ENCODE data around the gene CDC25B. TPM values are rescaled to one million over a fixed set of nuclear protein-coding genes. Genes with fewer than 3 reads are reported as not detected.

Gene CDC25B
- total RNA-seq, 1 donor = 25.2 TPM

- Histone ChIP-seq H3K4me1 (ENCODE audit: insufficient read depth, low read length) (peaks cover 100% of the 10 kb centered on the region), H3K27me3 (ENCODE audit: insufficient read depth, low read length) (no peaks in the 10 kb centered on the region), H3K9me3 (ENCODE audit: low read depth, low read length) (no peaks in the 10 kb centered on the region), H3K4me3 (ENCODE audit: low read length) (no peak overlapping the region)
These were observed 6.6 kb downstream of the CDC25B start for GRCh38 chr20:3802524-3803239.

- Histone ChIP-seq H3K4me1 (ENCODE audit: insufficient read depth, low read length) (peaks cover 100% of the 10 kb centered on the region), H3K9me3 (ENCODE audit: low read depth, low read length) (no peaks in the 10 kb centered on the region), H3K4me3 (ENCODE audit: low read length) (no peak overlapping the region), H3K27me3 (ENCODE audit: insufficient read depth, low read length) (no peaks in the 10 kb centered on the region)
These were observed 7.2 kb downstream of the CDC25B start for GRCh38 chr20:3803289-3803688.

DNA sequence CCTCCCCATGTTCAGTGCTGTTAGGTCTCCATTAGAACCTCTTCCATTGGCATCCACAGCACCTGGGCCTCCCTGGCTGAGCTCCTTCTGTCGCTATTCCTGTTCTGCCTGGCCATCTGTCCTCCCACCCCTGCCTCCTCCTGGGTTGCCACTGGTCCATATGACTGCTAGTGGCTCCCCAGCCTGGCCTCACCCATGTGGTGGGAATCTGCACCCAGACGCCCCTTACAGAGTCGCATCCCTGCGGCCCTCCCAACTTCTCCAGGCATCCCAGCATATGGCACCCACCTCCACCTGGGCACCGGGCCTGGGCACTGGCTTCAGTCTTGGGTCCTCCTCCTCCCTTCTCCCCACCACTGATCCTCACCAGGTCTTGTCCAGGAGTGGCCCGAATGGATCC lies 7.7 kb downstream of the CDC25B start:
- Histone ChIP-seq H3K4me1 (ENCODE audit: insufficient read depth, low read length) (peaks cover 99% of the 10 kb centered on the region), H3K4me3 (ENCODE audit: low read length) (no peak overlapping the region), H3K9me3 (ENCODE audit: low read depth, low read length) (no peaks in the 10 kb centered on the region), H3K27me3 (ENCODE audit: insufficient read depth, low read length) (no peaks in the 10 kb centered on the region)

GRCh38 chr20:3804254-3804751 lies 8.2 kb downstream of the CDC25B start:
- Histone ChIP-seq H3K27me3 (ENCODE audit: insufficient read depth, low read length) (no peaks in the 10 kb centered on the region), H3K4me3 (ENCODE audit: low read length) (no peak overlapping the region), H3K4me1 (ENCODE audit: insufficient read depth, low read length) (peaks cover 95% of the 10 kb centered on the region), H3K9me3 (ENCODE audit: low read depth, low read length) (no peaks in the 10 kb centered on the region)

- H3K27me3 ChIP-seq (ENCODE audit: insufficient read depth, low read length) = no peaks in the 10 kb centered on the region
- H3K9me3 ChIP-seq (ENCODE audit: low read depth, low read length) = no peaks in the 10 kb centered on the region
- no peak overlapping the region for H3K4me3 ChIP-seq (ENCODE audit: low read length)
- H3K4me1 ChIP-seq (ENCODE audit: insufficient read depth, low read length) = peaks cover 94% of the 10 kb centered on the region
These were observed 8.7 kb downstream of the CDC25B start for GRCh38 chr20:3804781-3805180.

- Histone ChIP-seq H3K4me1 (ENCODE audit: insufficient read depth, low read length) (peaks cover 94% of the 10 kb centered on the region), H3K27me3 (ENCODE audit: insufficient read depth, low read length) (no peaks in the 10 kb centered on the region), H3K9me3 (ENCODE audit: low read depth, low read length) (no peaks in the 10 kb centered on the region), H3K4me3 (ENCODE audit: low read length) (no peak overlapping the region)
These were observed 12.4 kb downstream of the CDC25B start for GRCh38 chr20:3808544-3808943.

DNA sequence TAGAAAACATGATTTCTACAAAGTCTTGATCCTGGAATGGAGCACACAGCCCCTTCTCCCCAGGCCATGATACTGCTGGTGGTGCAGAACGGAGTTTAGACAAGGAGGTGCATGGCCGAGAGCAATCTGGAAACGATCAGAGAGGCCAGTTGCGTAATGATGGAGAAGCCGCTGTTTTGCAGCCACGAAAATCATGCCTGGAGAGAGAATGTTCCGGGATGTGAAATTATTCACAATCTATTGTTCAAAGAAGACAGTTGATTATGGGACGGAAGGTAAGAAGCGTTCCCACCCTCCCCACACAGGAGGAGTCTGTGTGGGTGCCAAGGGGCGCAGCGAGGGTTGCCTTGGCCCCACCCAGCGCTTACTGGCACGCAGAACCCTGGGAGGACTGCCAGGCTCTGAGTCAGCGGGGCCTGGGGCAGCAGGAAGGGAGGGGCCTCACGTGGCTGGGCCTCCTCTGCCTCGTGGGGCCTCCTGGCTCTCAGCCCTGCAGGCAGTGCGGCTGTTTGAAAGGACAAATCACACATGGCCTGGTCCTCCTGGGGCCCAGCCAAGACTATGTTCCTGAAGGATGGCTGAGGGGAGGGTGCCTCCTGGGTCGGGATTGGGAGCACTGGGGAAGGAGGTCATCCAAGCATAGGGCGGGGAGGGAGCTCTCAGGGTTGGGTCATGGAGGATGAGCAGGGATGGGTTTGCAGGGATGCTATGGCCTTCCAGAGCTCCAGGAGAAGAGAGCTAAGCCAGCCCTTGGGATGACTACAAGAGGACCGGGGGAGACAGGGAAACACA lies 15.6 kb downstream of the CDC25B start:
- Histone ChIP-seq H3K4me3 (ENCODE audit: low read length) (peak overlapping the region; percentile 37), H3K9me3 (ENCODE audit: low read depth, low read length) (no peaks in the 10 kb centered on the region), H3K27me3 (ENCODE audit: insufficient read depth, low read length) (no peaks in the 10 kb centered on the region), H3K4me1 (ENCODE audit: insufficient read depth, low read length) (peaks cover 92% of the 10 kb centered on the region)

DNA sequence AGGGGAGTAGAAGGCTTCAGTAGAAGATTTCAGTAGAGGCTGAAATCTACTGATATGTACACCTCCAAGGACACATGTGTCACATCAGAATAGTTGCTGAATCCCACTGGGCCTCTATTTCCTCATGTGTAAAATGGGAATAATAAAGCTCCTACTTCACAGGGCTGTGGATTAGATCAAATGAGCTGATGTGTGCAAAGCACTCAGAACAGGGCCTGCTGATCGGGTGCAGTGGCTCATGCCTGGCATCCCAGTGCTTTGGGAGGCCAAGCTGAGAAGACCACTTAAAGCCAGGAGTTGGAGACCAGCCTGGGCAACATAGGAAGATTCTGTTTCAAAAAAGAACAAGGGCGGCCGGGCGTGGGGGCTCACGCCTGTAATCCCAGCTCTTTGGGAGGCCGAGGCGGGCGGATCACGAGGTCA lies 16.2 kb downstream of the CDC25B start:
- no peak overlapping the region for H3K4me3 ChIP-seq (ENCODE audit: low read length)
- H3K27me3 ChIP-seq (ENCODE audit: insufficient read depth, low read length) = no peaks in the 10 kb centered on the region
- H3K9me3 ChIP-seq (ENCODE audit: low read depth, low read length) = no peaks in the 10 kb centered on the region
- H3K4me1 ChIP-seq (ENCODE audit: insufficient read depth, low read length) = peaks cover 87% of the 10 kb centered on the region

DNA sequence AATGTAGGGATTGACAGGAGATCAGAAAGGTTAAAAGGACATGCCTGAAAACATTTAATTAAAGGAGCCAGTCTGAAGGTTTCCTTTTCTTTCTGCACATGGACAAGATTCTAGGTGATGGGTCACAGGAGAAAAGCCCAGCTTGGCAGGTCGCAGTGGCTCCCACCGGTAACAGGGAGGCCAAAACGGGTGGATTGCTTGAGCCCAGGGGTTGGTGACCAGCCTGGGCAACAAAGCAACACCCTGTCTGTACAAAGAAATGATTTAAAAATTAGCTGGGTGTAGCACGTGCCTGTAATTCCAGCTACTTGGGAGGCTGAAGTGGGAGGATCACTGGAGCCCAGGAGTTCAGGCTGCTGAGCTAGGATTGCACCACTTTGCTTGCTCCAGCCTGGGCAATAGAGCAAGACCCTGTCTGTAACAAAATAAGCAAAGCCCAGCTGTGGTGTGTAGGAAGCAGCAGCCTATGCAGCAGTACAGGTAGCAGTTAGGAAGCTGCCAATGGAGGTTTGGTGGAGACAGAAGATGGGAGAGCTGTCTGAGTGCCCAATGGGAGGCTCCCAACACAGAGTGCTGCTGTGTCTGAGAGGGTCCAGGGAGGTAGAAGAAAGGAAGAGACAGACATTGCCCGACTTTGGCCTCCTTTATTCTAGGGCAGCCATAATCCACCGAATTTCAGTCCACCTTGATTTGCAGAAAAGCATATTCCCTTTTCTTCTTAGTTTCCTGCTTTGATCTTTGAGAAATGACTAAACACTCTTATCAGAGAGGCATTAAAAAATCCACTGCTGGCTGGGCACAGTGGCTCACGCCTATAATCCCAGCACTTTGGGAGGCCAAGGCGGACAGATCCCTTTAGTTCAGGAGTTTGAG lies 17.1 kb downstream of the CDC25B start:
- Histone ChIP-seq H3K4me1 (ENCODE audit: insufficient read depth, low read length) (peaks cover 81% of the 10 kb centered on the region), H3K9me3 (ENCODE audit: low read depth, low read length) (no peaks in the 10 kb centered on the region), H3K27me3 (ENCODE audit: insufficient read depth, low read length) (no peaks in the 10 kb centered on the region), H3K4me3 (ENCODE audit: low read length) (no peak overlapping the region)

GRCh38 chr20:3813848-3814581 lies 17.9 kb downstream of the CDC25B start:
- H3K4me1 ChIP-seq (ENCODE audit: insufficient read depth, low read length) = peaks cover 82% of the 10 kb centered on the region
- H3K27me3 ChIP-seq (ENCODE audit: insufficient read depth, low read length) = no peaks in the 10 kb centered on the region
- no peaks in the 10 kb centered on the region for H3K9me3 ChIP-seq (ENCODE audit: low read depth, low read length)
- H3K4me3 ChIP-seq (ENCODE audit: low read length) = no peak overlapping the region

DNA sequence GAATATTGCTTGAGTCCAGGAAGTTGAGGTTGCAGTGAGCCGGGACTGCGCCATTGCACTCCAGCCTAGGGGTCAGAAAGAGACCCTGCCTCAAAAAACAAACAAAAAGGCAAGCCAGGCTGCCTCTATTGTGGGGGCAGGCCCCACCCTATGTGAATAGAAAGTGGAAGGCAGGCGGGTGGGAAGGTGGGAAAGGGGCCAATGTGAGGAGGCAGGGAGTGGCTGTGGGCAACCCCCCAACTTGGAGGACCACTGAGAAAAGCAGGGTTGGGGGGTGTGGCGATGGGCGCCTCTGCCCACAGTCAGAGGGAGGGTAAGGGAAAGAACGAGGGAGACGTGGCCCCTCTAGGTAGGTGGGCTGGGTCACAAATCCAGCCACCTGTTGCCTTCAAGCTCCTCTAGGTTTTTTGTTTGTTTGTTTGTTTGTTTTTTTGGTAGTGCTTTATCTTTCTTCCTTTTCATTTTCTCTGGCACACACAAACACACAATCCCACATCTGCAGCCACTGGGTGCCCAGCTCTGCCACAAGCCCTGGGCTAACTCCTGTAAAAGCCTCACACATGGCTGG lies 18.9 kb downstream of the CDC25B start:
- Histone ChIP-seq H3K9me3 (ENCODE audit: low read depth, low read length) (no peaks in the 10 kb centered on the region), H3K27me3 (ENCODE audit: insufficient read depth, low read length) (no peaks in the 10 kb centered on the region), H3K4me1 (ENCODE audit: insufficient read depth, low read length) (peaks cover 86% of the 10 kb centered on the region), H3K4me3 (ENCODE audit: low read length) (no peak overlapping the region)

DNA sequence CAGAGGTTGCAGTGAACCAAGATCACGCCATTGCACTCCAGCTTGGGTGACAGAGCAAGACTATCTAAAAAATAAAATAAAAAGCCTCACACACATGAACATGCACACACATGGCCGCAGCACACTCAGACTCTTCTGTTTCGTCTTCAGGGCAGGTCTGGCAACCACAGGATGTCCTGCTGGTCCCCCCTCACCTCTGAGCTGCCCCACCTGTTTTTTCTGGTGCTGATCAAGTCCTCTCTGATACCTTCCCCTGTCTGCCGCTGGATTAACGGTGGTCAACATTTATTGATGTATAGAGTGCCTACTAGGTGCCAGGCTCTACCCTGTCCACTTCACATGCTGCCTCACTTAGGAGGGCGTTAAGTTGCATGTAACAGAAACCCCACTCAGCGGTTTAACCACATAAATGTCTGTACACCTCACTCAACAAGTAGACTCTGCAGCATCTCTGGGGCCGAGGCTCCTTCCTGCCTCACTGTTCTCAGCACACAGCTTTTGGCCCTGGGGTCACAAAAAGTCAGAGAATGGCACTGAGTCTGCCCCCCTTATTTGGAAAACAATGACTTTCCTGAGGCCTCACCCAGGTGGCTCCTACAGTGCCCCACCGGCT lies 19.7 kb downstream of the CDC25B start:
- no peak overlapping the region for H3K4me3 ChIP-seq (ENCODE audit: low read length)
- H3K27me3 ChIP-seq (ENCODE audit: insufficient read depth, low read length) = no peaks in the 10 kb centered on the region
- peaks cover 79% of the 10 kb centered on the region for H3K4me1 ChIP-seq (ENCODE audit: insufficient read depth, low read length)
- no peaks in the 10 kb centered on the region for H3K9me3 ChIP-seq (ENCODE audit: low read depth, low read length)

DNA sequence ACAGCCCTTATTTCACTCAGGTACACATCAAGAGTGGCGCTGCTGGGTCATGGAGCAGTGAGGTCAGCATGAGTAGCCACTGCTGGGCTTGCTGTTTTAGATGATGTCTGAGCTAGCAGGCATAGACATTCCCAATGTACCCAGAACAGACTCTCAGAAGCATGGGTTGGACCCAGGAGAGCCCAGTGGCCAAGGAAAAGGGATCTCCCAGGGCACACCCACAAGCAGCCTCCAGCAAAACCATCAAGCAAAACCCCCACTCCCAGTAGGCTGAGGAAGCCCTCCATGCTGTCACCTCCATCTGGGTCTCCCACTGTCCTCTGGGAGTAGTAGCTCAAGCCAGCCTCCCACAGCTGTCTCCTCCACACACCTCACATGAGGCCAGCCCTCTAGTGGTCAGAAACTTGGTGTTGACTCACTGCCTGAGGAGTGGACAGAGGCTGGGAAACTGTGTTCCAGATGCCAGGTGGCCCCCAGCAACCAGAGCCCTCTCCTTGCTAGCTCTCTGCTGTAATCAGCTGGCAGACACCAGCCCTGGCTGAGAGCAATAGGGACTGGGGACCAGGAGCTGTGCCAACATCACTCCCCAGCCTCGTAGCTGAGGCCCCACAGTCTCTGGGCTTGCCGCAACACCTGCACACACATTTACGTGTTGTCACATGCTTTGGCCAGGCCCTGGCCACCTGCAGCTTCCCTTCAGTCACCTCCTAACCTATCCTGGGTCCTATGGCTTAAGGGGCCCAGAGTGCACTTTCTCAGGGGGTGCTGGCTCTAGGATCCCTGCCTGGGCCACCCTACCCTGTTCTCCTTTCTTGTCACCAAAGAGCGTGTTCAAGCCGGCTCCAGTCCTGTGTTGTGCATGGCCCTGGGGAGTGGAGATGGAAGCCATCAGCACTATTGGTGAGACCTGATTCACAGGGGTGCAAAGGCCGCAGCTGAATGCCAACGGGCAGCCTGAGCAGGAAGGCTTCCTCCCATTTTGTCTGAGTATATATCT lies 22.3 kb downstream of the CDC25B start:
- Histone ChIP-seq H3K4me3 (ENCODE audit: low read length) (no peak overlapping the region), H3K27me3 (ENCODE audit: insufficient read depth, low read length) (no peaks in the 10 kb centered on the region), H3K4me1 (ENCODE audit: insufficient read depth, low read length) (peaks cover 60% of the 10 kb centered on the region), H3K9me3 (ENCODE audit: low read depth, low read length) (no peaks in the 10 kb centered on the region)
